ENCODE data around the gene ZNF236. TPM values are rescaled to one million over a fixed set of nuclear protein-coding genes. Genes with fewer than 3 reads are reported as not detected.

Gene ZNF236
- total and polyA plus RNA-seq, 10 of the 15 experiments (the other 5 are each of a cell fraction or from before 2014, with no cell fraction given), result 1.0 to 14.4 (median 5.9) TPM

GRCh38 chr18:76963936-76964335, 141.6 kb downstream of the ZNF236 start (continued):
- TF ChIP-seq, protein P1, sequence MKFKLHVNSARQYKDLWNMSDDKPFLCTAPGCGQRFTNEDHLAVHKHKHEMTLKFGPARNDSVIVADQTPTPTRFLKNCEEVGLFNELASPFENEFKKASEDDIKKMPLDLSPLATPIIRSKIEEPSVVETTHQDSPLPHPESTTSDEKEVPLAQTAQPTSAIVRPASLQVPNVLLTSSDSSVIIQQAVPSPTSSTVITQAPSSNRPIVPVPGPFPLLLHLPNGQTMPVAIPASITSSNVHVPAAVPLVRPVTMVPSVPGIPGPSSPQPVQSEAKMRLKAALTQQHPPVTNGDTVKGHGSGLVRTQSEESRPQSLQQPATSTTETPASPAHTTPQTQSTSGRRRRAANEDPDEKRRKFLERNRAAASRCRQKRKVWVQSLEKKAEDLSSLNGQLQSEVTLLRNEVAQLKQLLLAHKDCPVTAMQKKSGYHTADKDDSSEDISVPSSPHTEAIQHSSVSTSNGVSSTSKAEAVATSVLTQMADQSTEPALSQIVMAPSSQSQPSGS (IDR thresholded peaks at IDR 0.05; ENCODE audit: low read length), result 0 out of 2 replicates have a peak, but pooled peaks have one; percentile 34
- no peak for TF ChIP-seq RAD51 (IDR thresholded peaks at IDR 0.05)
- TF ChIP-seq HDGF (IDR thresholded peaks at IDR 0.05), result peak; percentile 69; the same call in 1 of the 2 replicates
- no peak for TF ChIP-seq POLR2AphosphoS5 (IDR thresholded peaks at IDR 0.05; ENCODE audit: low read length)
- TF ChIP-seq JUNB (IDR thresholded peaks at IDR 0.05), result no peak
- TF ChIP-seq, protein P2, sequence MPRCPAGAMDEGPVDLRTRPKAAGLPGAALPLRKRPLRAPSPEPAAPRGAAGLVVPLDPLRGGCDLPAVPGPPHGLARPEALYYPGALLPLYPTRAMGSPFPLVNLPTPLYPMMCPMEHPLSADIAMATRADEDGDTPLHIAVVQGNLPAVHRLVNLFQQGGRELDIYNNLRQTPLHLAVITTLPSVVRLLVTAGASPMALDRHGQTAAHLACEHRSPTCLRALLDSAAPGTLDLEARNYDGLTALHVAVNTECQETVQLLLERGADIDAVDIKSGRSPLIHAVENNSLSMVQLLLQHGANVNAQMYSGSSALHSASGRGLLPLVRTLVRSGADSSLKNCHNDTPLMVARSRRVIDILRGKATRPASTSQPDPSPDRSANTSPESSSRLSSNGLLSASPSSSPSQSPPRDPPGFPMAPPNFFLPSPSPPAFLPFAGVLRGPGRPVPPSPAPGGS (IDR thresholded peaks at IDR 0.05; ENCODE audit: borderline replicate concordance, insufficient read depth, low read depth, low read length, poor library complexity, severe bottlenecking), result no peak
- peak; percentile 43; the same call in 1 of the 2 replicates for TF ChIP-seq RUNX3 (IDR thresholded peaks at IDR 0.05; ENCODE audit: low read length)
- peak; percentile 72; the same call in 1 of the 2 replicates for TF ChIP-seq NBN (IDR thresholded peaks at IDR 0.05)
- TF ChIP-seq MTA2 (IDR thresholded peaks at IDR 0.05; ENCODE audit: low read depth), result peak; percentile 41; the same call in 1 of the 2 replicates
- no peak for TF ChIP-seq POU2F2 (IDR thresholded peaks at IDR 0.05; ENCODE audit: borderline replicate concordance, low read depth, low read length)
- no peak for TF ChIP-seq TAF1 (IDR thresholded peaks at IDR 0.05; ENCODE audit: borderline replicate concordance, low read depth, low read length)
- TF ChIP-seq MLLT1 (IDR thresholded peaks at IDR 0.05), result peak; percentile 74
- no peak for TF ChIP-seq MYC (IDR thresholded peaks at IDR 0.05; ENCODE audit: insufficient read depth, insufficient read length, insufficient replicate concordance, low read length, severe bottlenecking)
- peak; percentile 44; the same call in 1 of the 2 replicates for TF ChIP-seq RELB (IDR thresholded peaks at IDR 0.05; ENCODE audit: low read depth)
- no peak for TF ChIP-seq NFYA (IDR thresholded peaks at IDR 0.05; ENCODE audit: borderline replicate concordance, low read depth, low read length)
- TF ChIP-seq WRNIP1 (IDR thresholded peaks at IDR 0.05; ENCODE audit: borderline replicate concordance, low read depth, low read length), result no peak
- peak; percentile 66 for TF ChIP-seq ATF7 (IDR thresholded peaks at IDR 0.05; ENCODE audit: low read depth)
- TF ChIP-seq ZSCAN29 (IDR thresholded peaks at IDR 0.05), result no peak
- TF ChIP-seq, protein P3, sequence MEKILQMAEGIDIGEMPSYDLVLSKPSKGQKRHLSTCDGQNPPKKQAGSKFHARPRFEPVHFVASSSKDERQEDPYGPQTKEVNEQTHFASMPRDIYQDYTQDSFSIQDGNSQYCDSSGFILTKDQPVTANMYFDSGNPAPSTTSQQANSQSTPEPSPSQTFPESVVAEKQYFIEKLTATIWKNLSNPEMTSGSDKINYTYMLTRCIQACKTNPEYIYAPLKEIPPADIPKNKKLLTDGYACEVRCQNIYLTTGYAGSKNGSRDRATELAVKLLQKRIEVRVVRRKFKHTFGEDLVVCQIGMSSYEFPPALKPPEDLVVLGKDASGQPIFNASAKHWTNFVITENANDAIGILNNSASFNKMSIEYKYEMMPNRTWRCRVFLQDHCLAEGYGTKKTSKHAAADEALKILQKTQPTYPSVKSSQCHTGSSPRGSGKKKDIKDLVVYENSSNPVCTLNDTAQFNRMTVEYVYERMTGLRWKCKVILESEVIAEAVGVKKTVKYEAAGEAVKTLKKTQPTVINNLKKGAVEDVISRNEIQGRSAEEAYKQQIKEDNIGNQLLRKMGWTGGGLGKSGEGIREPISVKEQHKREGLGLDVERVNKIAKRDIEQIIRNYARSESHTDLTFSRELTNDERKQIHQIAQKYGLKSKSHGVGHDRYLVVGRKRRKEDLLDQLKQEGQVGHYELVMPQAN (conservative IDR thresholded peaks at IDR 0.05), result no peak
- TF ChIP-seq SMC3 (IDR thresholded peaks at IDR 0.05; ENCODE audit: borderline replicate concordance, low read length), result no peak
